WTC11 (cell line): ENCODE results near the gene PGLYRP3. TPM values are rescaled to one million over a fixed set of nuclear protein-coding genes. Genes with fewer than 3 reads are reported as not detected.

Experiments used
- ATAC-seq: fragments of 200-7000 bp; cut with Tn5 transposase; 2 replicates; pipeline ENCODE4 v1.10.0; 2021; ENCODE audit warnings: mild to moderate bottlenecking, moderate library complexity
- CTCF ChIA-PET: fragments of 300-600 bp; sonication (Branson Sonifier 250); formaldehyde crosslinking; loops from one replicate; lab custom pipeline; 2021; ENCODE audit warnings: antibody characterized with exemption; lab: Charles Lee
- POLR2A ChIA-PET: fragments of 350-600 bp; sonication (Branson Sonifier 250); formaldehyde crosslinking; loops from one replicate; lab custom pipeline; 2021; ENCODE audit warnings: antibody characterized with exemption; lab: Charles Lee
- DNase-seq: peaks from one replicate; pipeline ENCODE4 v3.0.0; 2021; ENCODE audit warnings: low spot score
- H3K27ac Mint-ChIP-seq: 2 replicates; pipeline ENCODE4 v1.8.0; 2021; ENCODE audit warnings: mixed read lengths
- H3K27me3 Mint-ChIP-seq: 2 replicates; pipeline ENCODE4 v1.8.0; 2021; ENCODE audit warnings: low read depth, mild to moderate bottlenecking, moderate library complexity, mixed read lengths
- H3K36me3 Mint-ChIP-seq: 2 replicates; pipeline ENCODE4 v1.8.0; 2021; ENCODE audit warnings: mixed read lengths
- H3K4me1 Mint-ChIP-seq: 2 replicates; pipeline ENCODE4 v1.8.0; 2022; ENCODE audit warnings: mixed read lengths
- H3K4me3 Mint-ChIP-seq: 2 replicates; pipeline ENCODE4 v1.8.0; 2021; ENCODE audit warnings: mild to moderate bottlenecking, moderate library complexity, mixed read lengths
- H3K9me3 Mint-ChIP-seq: 2 replicates; pipeline ENCODE4 v1.8.0; 2021; ENCODE audit warnings: mixed read lengths
- NR3C1 ChIP-seq: sonication (generic); formaldehyde crosslinking; conservative IDR thresholded peaks from 2 replicates; pipeline ENCODE4 v1.8.1; 2023; ENCODE audit warnings: low read depth, mild to moderate bottlenecking, missing genetic modification reagents
- OVOL2 ChIP-seq: fragments of 250-450 bp; sonication (Bioruptor Pico); IDR thresholded peaks from 2 replicates; pipeline ENCODE4 v1.9.0; 2021; ENCODE audit warnings: mild to moderate bottlenecking, borderline replicate concordance
- SMAD3 ChIP-seq: sonication (generic); formaldehyde crosslinking; IDR thresholded peaks from 2 replicates; pipeline ENCODE4 v1.8.0; 2022; ENCODE audit warnings: missing genetic modification reagents, mild to moderate bottlenecking, borderline replicate concordance
- TEAD1 ChIP-seq: sonication (generic); formaldehyde crosslinking; IDR thresholded peaks from 2 replicates; pipeline ENCODE4 v1.8.0; 2022; ENCODE audit warnings: mild to moderate bottlenecking, missing genetic modification reagents
- TEAD4 ChIP-seq: sonication (generic); formaldehyde crosslinking; IDR thresholded peaks from 2 replicates; pipeline ENCODE4 v1.8.0; 2022; ENCODE audit warnings: mild to moderate bottlenecking, missing genetic modification reagents
- TP53 ChIP-seq: sonication (generic); formaldehyde crosslinking; IDR thresholded peaks from 2 replicates; pipeline ENCODE4 v1.8.1; 2023; ENCODE audit warnings: mild to moderate bottlenecking, missing genetic modification reagents
- total RNA-seq: library from RNA; stranded (reverse); gene quantifications from 3 replicates; pipeline ENCODE4 v1.2.3, GENCODE V29; 2021
- TF ChIP-seq, protein P1 (sequence below): fragments of 200-600 bp; IDR thresholded peaks from 2 replicates; pipeline ENCODE4 v1.8.0; 2022; ENCODE audit warnings: antibody characterized with exemption
- TF ChIP-seq, protein P2 (sequence below): fragments of 250-450 bp; sonication (Bioruptor Pico); conservative IDR thresholded peaks from 2 replicates; pipeline ENCODE4 v1.9.0; 2021; ENCODE audit warnings: mild to moderate bottlenecking
- TF ChIP-seq, protein P3 (sequence below): fragments of 250-450 bp; sonication (Bioruptor Pico); IDR thresholded peaks from 2 replicates; pipeline ENCODE4 v1.8.0; 2021; ENCODE audit warnings: mild to moderate bottlenecking
- TF ChIP-seq, protein P4 (sequence below): fragments of 250-450 bp; sonication (Bioruptor Pico); IDR thresholded peaks from 2 replicates; pipeline ENCODE4 v1.9.0; 2021; ENCODE audit warnings: mild to moderate bottlenecking
- TF ChIP-seq, protein P5 (sequence below): sonication (generic); formaldehyde crosslinking; IDR thresholded peaks from 2 replicates; pipeline ENCODE4 v1.8.0; 2022; ENCODE audit warnings: mild to moderate bottlenecking, missing genetic modification reagents
- TF ChIP-seq, protein P6 (sequence below): sonication (generic); formaldehyde crosslinking; IDR thresholded peaks from 2 replicates; pipeline ENCODE4 v1.8.1; 2023; ENCODE audit warnings: mild to moderate bottlenecking, missing genetic modification reagents, moderate library complexity
- TF ChIP-seq, protein P7 (sequence below): sonication (generic); formaldehyde crosslinking; IDR thresholded peaks from 2 replicates; pipeline ENCODE4 v1.8.0; 2022; ENCODE audit warnings: mild to moderate bottlenecking, missing genetic modification reagents

The PGLYRP3 gene
- total RNA-seq, 1 experiment from 2014 or later: not detected

DNA sequence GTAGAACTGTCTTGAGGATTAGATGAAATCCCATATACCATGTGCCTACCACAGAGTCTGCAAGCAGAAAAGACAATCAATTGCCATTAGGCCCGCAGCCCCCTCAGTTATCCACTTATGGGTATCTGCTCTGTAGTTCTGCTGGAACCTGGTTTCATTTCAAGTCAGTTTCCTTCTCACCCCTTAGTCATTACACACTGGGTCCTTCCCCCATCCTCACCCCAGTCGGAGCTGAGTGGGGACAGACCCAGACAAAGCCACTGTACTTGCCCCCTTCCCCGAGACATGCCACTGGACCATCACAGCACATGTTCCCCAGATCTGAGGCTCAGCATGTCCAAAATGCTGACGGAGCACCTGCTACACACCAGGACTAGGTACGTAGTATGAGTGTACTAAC lies 21.2 kb downstream of the PGLYRP3 start (continued):
- TF ChIP-seq OVOL2 (CRISPR knock-in tag) (no peak), SMAD3 (no peak), TEAD4 (CRISPR knock-in tag) (no peak)

DNA sequence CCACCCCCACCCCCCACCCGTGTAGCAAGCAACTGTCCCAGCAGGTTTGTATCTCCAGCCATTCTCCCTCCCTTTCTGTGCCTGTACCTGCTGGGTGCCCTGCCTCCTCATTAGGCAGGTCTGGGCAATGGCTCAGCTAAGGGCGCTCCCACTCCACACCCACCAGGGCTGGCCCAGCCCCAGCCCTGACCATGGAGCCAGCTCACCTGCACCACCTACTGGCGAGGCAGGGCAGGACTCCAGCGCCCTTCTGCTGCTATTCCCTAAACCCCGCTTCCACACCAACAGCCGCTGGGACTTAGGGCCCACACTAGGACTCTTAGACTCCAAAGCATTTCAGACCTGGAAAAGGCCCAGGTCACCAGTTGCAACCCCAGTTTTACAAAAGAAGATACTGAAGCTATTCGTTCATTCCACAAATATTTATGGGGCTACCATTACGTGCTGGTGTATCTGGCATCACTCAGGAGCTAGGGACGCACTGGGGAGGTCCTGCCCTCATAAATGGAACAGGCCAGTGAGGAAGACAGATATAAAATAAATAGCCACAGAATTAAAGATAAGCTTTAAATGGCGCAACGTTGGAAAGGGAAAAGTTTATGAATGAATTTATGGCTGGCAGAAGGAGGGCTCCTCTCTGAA lies 24.0 kb downstream of the PGLYRP3 start:
- CTCF ChIA-PET: interaction anchor here (0.5 to 2.6 kb wide), 36 partner anchors 8 to 1707 kb away, joined by 3 to 30 read pairs (median 4); partner anchors contain the start of genes PGLYRP3, PGLYRP4, S100A1 and S100A13
- peak; percentile 97 for ATAC-seq
- no peaks in the 10 kb centered on the region for H3K36me3 Mint-ChIP-seq
- no peaks in the 10 kb centered on the region for H3K9me3 Mint-ChIP-seq
- peak; percentile 83 for DNase-seq
- H3K4me1 Mint-ChIP-seq: peaks cover 16% of the 10 kb centered on the region
- no peak overlapping the region for H3K27ac Mint-ChIP-seq
- TF ChIP-seq TP53 (CRISPR knock-in tag): no peak
- TF ChIP-seq, protein P1, sequence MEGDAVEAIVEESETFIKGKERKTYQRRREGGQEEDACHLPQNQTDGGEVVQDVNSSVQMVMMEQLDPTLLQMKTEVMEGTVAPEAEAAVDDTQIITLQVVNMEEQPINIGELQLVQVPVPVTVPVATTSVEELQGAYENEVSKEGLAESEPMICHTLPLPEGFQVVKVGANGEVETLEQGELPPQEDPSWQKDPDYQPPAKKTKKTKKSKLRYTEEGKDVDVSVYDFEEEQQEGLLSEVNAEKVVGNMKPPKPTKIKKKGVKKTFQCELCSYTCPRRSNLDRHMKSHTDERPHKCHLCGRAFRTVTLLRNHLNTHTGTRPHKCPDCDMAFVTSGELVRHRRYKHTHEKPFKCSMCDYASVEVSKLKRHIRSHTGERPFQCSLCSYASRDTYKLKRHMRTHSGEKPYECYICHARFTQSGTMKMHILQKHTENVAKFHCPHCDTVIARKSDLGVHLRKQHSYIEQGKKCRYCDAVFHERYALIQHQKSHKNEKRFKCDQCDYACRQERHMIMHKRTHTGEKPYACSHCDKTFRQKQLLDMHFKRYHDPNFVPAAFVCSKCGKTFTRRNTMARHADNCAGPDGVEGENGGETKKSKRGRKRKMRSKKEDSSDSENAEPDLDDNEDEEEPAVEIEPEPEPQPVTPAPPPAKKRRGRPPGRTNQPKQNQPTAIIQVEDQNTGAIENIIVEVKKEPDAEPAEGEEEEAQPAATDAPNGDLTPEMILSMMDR: peak; percentile 81
- no peak for TF ChIP-seq NR3C1 (CRISPR knock-in tag)
- TF ChIP-seq, protein P2, sequence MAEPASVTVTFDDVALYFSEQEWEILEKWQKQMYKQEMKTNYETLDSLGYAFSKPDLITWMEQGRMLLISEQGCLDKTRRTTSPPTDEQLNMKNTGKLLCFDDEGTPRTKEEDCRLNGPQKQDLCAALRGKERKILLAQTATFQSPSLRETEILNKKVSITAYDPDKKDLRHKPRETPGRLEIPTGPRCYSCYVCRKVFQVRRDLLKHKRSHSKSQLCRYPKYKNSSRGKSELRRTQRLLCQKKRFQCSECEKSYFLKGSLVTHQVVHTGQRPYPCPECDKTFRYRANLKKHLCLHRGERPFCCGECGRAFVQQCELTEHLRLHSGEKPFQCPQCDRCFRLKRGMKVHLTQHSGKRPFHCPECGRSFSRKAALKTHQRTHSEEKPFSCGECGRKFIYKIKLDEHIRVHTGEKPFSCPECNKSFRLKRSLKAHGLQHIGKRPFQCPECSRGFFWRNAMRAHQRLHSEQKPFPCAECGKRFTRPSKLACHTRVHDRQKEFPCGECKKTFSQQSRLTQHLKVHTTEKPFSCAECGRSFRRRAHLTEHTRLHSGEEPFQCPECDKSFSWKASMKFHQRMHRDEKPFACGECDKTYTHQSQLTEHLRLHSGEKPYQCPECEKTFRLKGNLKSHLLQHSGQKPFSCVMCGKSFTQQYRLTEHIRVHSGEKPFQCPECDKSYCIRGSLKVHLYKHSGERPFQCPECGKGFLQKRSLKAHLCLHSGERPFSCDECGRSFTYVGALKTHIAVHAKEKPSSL (CRISPR knock-in tag): no peak
- TF ChIP-seq, protein P3, sequence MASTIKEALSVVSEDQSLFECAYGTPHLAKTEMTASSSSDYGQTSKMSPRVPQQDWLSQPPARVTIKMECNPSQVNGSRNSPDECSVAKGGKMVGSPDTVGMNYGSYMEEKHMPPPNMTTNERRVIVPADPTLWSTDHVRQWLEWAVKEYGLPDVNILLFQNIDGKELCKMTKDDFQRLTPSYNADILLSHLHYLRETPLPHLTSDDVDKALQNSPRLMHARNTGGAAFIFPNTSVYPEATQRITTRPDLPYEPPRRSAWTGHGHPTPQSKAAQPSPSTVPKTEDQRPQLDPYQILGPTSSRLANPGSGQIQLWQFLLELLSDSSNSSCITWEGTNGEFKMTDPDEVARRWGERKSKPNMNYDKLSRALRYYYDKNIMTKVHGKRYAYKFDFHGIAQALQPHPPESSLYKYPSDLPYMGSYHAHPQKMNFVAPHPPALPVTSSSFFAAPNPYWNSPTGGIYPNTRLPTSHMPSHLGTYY: no peak
- peaks cover under 1% of the 10 kb centered on the region; the same call in 1 of the 2 replicates for H3K27me3 Mint-ChIP-seq
- H3K4me3 Mint-ChIP-seq: no peak overlapping the region
- POLR2A ChIA-PET: interaction anchor here (0.5 to 0.6 kb wide), 2 partner anchors 26 to 750 kb away, joined by 3 read pairs; no protein-coding TSS in a partner anchor

DNA sequence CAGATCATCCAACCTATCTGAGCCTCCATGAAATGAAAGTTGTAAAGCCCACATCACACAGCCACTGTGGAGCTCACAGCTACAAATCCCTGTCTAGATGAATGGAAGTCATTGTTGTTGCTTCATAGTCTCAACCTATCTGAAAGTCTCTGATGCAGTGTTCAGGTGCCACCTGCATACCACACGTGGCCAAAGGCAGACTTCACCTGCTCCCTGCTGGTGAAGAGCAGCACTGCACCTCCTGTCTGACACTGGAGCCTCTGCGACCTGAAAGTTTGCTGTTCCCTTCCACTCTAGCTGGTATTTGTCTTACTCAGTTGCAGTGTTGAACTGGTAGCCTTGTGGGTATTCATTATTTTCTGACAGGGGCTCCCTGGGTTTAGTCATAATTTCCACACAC lies 34.9 kb downstream of the PGLYRP3 start:
- ChIA-PET POLR2A (no interaction called here), CTCF (interaction anchor here (0.6 to 1.5 kb wide), 10 partner anchors 10 to 85 kb away, joined by 3 to 11 read pairs (median 4); no protein-coding TSS in a partner anchor)
- peak; percentile 96 for ATAC-seq
- Mint-ChIP-seq H3K27ac (no peak overlapping the region), H3K4me1 (peaks cover 12% of the 10 kb centered on the region), H3K27me3 (peaks cover 29% of the 10 kb centered on the region), H3K36me3 (no peaks in the 10 kb centered on the region), H3K4me3 (no peak overlapping the region), H3K9me3 (no peaks in the 10 kb centered on the region)
- TF ChIP-seq TEAD1 (CRISPR knock-in tag): no peak
- TF ChIP-seq, protein P4, sequence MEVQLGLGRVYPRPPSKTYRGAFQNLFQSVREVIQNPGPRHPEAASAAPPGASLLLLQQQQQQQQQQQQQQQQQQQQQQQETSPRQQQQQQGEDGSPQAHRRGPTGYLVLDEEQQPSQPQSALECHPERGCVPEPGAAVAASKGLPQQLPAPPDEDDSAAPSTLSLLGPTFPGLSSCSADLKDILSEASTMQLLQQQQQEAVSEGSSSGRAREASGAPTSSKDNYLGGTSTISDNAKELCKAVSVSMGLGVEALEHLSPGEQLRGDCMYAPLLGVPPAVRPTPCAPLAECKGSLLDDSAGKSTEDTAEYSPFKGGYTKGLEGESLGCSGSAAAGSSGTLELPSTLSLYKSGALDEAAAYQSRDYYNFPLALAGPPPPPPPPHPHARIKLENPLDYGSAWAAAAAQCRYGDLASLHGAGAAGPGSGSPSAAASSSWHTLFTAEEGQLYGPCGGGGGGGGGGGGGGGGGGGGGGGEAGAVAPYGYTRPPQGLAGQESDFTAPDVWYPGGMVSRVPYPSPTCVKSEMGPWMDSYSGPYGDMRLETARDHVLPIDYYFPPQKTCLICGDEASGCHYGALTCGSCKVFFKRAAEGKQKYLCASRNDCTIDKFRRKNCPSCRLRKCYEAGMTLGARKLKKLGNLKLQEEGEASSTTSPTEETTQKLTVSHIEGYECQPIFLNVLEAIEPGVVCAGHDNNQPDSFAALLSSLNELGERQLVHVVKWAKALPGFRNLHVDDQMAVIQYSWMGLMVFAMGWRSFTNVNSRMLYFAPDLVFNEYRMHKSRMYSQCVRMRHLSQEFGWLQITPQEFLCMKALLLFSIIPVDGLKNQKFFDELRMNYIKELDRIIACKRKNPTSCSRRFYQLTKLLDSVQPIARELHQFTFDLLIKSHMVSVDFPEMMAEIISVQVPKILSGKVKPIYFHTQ (CRISPR knock-in tag): no peak
- TF ChIP-seq, protein P5, sequence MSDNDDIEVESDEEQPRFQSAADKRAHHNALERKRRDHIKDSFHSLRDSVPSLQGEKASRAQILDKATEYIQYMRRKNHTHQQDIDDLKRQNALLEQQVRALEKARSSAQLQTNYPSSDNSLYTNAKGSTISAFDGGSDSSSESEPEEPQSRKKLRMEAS (CRISPR knock-in tag): peak; percentile 37; the same call in 1 of the 2 replicates
- TF ChIP-seq, protein P6, sequence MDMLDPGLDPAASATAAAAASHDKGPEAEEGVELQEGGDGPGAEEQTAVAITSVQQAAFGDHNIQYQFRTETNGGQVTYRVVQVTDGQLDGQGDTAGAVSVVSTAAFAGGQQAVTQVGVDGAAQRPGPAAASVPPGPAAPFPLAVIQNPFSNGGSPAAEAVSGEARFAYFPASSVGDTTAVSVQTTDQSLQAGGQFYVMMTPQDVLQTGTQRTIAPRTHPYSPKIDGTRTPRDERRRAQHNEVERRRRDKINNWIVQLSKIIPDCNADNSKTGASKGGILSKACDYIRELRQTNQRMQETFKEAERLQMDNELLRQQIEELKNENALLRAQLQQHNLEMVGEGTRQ: peak; percentile 59
- TF ChIP-seq, protein P1: peak; percentile 88
- TF ChIP-seq, protein P7, sequence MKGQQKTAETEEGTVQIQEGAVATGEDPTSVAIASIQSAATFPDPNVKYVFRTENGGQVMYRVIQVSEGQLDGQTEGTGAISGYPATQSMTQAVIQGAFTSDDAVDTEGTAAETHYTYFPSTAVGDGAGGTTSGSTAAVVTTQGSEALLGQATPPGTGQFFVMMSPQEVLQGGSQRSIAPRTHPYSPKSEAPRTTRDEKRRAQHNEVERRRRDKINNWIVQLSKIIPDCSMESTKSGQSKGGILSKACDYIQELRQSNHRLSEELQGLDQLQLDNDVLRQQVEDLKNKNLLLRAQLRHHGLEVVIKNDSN (CRISPR knock-in tag): peak; percentile 73; the same call in 1 of the 2 replicates
- peak; percentile 78 for DNase-seq
